ENCODE measurements around the gene TBC1D14.

DNA sequence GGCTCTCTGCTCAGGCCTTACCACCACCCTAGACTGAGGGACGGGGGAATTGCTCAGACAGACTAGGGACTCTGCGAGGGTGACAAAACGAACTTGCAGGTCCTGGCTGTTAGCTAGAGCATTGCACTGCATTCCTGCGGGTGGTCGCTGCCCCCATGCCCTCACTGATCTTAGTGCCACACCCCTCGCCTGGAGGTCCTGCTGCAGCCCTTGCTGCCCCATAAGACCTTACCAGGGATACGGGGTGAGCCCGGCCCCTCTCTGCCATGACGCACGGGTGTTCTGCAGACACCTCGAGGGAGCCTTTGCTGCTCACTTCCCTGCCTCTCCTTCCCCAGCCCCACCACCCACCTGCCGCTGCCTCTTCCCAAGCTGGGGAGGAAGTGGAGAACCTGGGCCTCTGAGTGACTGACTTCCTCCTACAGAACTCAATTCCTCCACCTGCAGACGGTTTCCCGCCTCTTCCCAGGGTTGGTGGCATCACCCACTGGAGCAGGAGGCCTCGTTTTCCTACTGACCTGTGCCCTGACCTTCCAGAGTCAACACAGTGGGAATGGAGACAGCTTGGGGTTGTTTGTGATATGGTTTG is 19.8 kb upstream of the TBC1D14 start:
- TF ChIP-seq POLR2AphosphoS5 (IDR thresholded peaks at IDR 0.05; ENCODE audit: low read depth, low read length) = no peak
- TF ChIP-seq, protein P1, sequence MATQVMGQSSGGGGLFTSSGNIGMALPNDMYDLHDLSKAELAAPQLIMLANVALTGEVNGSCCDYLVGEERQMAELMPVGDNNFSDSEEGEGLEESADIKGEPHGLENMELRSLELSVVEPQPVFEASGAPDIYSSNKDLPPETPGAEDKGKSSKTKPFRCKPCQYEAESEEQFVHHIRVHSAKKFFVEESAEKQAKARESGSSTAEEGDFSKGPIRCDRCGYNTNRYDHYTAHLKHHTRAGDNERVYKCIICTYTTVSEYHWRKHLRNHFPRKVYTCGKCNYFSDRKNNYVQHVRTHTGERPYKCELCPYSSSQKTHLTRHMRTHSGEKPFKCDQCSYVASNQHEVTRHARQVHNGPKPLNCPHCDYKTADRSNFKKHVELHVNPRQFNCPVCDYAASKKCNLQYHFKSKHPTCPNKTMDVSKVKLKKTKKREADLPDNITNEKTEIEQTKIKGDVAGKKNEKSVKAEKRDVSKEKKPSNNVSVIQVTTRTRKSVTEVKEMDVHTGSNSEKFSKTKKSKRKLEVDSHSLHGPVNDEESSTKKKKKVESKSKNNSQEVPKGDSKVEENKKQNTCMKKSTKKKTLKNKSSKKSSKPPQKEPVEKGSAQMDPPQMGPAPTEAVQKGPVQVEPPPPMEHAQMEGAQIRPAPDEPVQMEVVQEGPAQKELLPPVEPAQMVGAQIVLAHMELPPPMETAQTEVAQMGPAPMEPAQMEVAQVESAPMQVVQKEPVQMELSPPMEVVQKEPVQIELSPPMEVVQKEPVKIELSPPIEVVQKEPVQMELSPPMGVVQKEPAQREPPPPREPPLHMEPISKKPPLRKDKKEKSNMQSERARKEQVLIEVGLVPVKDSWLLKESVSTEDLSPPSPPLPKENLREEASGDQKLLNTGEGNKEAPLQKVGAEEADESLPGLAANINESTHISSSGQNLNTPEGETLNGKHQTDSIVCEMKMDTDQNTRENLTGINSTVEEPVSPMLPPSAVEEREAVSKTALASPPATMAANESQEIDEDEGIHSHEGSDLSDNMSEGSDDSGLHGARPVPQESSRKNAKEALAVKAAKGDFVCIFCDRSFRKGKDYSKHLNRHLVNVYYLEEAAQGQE (IDR thresholded peaks at IDR 0.05; ENCODE audit: insufficient read depth in 1 of 2, low read depth in 2 of 2, low read length in 2 of 2) = no peak

Data from PFSK-1 (cell line).